Mesenchymal stem cell (in vitro differentiated cells and primary cell): ENCODE data around the gene FLNA.

Source experiments
- DNase-seq: peaks from one replicate; pipeline ENCODE4 v3.0.0-alpha.2; 2013
- H2AFZ ChIP-seq: one replicate; pipeline ENCODE4 v1.6.1; 2013; ENCODE audit warnings: low read depth, mild to moderate bottlenecking, control low read depth, inconsistent platforms, low read length, moderate library complexity
- H2AK5ac ChIP-seq: 2 replicates; pipeline ENCODE4 v1.6.1; 2013; ENCODE audit warnings: low read length, moderate library complexity, mild to moderate bottlenecking, inconsistent platforms; ENCODE audit not compliant: severe bottlenecking
- H2BK120ac ChIP-seq: one replicate; pipeline ENCODE4 v1.6.1; 2013; ENCODE audit warnings: low read depth, mild to moderate bottlenecking, inconsistent platforms, low read length, moderate library complexity
- H2BK12ac ChIP-seq, 2 experiments: one replicate each; pipeline ENCODE4 v1.6.1; 2013; ENCODE audit warnings: inconsistent platforms in 2 of 2, low read length in 2 of 2, mild to moderate bottlenecking in 2 of 2, moderate library complexity in 2 of 2, control low read depth in 1 of 2
- H2BK15ac ChIP-seq: one replicate; pipeline ENCODE4 v1.6.1; 2013; ENCODE audit warnings: mild to moderate bottlenecking, low read depth, inconsistent platforms; ENCODE audit not compliant: poor library complexity, severe bottlenecking
- H2BK5ac ChIP-seq: 2 replicates; pipeline ENCODE4 v1.6.1; 2013; ENCODE audit warnings: low read depth, mild to moderate bottlenecking, low read length, control low read depth, inconsistent platforms; ENCODE audit not compliant: poor library complexity, severe bottlenecking
- H3K14ac ChIP-seq, 2 experiments: one replicate each; pipeline ENCODE4 v1.6.1; 2013; ENCODE audit warnings: inconsistent platforms in 2 of 2, low read length in 2 of 2, control low read depth in 1 of 2, mild to moderate bottlenecking in 1 of 2, moderate library complexity in 1 of 2
- H3K18ac ChIP-seq, 2 experiments: one replicate each; pipeline ENCODE4 v1.6.1; 2013; ENCODE audit warnings: inconsistent platforms in 2 of 2, low read length in 2 of 2, control low read depth in 1 of 2, low read depth in 1 of 2, mild to moderate bottlenecking in 1 of 2
- H3K23ac ChIP-seq, 2 experiments: one replicate each; pipeline ENCODE4 v1.6.1; 2013; ENCODE audit warnings: inconsistent platforms in 2 of 2, low read length in 2 of 2, mild to moderate bottlenecking in 2 of 2, moderate library complexity in 2 of 2, control low read depth in 1 of 2
- H3K27ac ChIP-seq: 2 replicates; pipeline ENCODE4 v1.5.1; 2013; ENCODE audit warnings: mild to moderate bottlenecking, moderate library complexity, low read length, control low read depth, inconsistent platforms; ENCODE audit not compliant: poor library complexity, severe bottlenecking
- H3K27me3 ChIP-seq, 2 experiments: 2 replicates each; pipeline versions ENCODE4 v1.6.1 to v1.7.0; 2013; ENCODE audit warnings: low read length in 2 of 2, mild to moderate bottlenecking in 2 of 2, moderate library complexity in 2 of 2, control low read depth in 1 of 2, inconsistent platforms in 1 of 2; ENCODE audit not compliant: control insufficient read depth in 1 of 2, insufficient read depth in 1 of 2
- H3K36me3 ChIP-seq, 2 experiments: 2 replicates each; pipeline versions ENCODE4 v1.6.1 to v1.7.0; 2013; ENCODE audit warnings: low read length in 2 of 2, control low read depth in 1 of 2, inconsistent platforms in 1 of 2, low read depth in 1 of 2, mild to moderate bottlenecking in 1 of 2; ENCODE audit not compliant: insufficient read depth in 2 of 2, control insufficient read depth in 1 of 2
- H3K4ac ChIP-seq, 2 experiments: one replicate each; pipeline ENCODE4 v1.6.1; 2013; ENCODE audit warnings: inconsistent platforms in 2 of 2, low read length in 2 of 2, mild to moderate bottlenecking in 2 of 2, moderate library complexity in 2 of 2, control low read depth in 1 of 2, low read depth in 1 of 2
- H3K4me1 ChIP-seq: 2 replicates; pipeline ENCODE4 v1.6.1; 2013; ENCODE audit warnings: low read depth, low read length, control low read depth; ENCODE audit not compliant: control insufficient read depth, insufficient read depth
- H3K4me2 ChIP-seq: 2 replicates; pipeline ENCODE4 v1.6.1; 2013; ENCODE audit warnings: low read length, mild to moderate bottlenecking, inconsistent platforms; ENCODE audit not compliant: poor library complexity, severe bottlenecking
- H3K4me3 ChIP-seq, 2 experiments: 2 replicates each; pipeline versions ENCODE4 v1.5.1 to v1.7.0; 2013; ENCODE audit warnings: low read length in 2 of 2, mild to moderate bottlenecking in 2 of 2, control low read depth in 1 of 2, low read depth in 1 of 2; ENCODE audit not compliant: insufficient read depth in 1 of 2
- H3K79me1 ChIP-seq: replicated peaks from 2 replicates; pipeline ENCODE4 v1.6.1; 2013; ENCODE audit warnings: mild to moderate bottlenecking, control low read depth, low read length, inconsistent platforms; ENCODE audit not compliant: poor library complexity, severe bottlenecking
- H3K9ac ChIP-seq: 2 replicates; pipeline ENCODE4 v1.7.0; 2013; ENCODE audit warnings: mild to moderate bottlenecking, low read length, moderate library complexity
- H3K9me3 ChIP-seq: 2 replicates; pipeline ENCODE4 v1.7.0; 2013; ENCODE audit warnings: mild to moderate bottlenecking, low read length; ENCODE audit not compliant: control insufficient read depth
- H4K8ac ChIP-seq: one replicate; pipeline ENCODE4 v1.6.1; 2013; ENCODE audit warnings: inconsistent platforms, mild to moderate bottlenecking, low read length, moderate library complexity
- H4K91ac ChIP-seq: one replicate; pipeline ENCODE4 v1.6.1; 2013; ENCODE audit warnings: mild to moderate bottlenecking, low read length, inconsistent platforms
- WGBS: methylation state at CpG from one replicate; pipeline ENCODE4 v1.1.7; 2013; ENCODE audit warnings: mixed read lengths; 5-methylcytosine and 5-hydroxymethylcytosine counted together

Gene FLNA

GRCh38 chrX:154409222-154409871 is 34.9 kb upstream of the FLNA start, which contains the start of gene DNASE1L1:
TSS of gene DNASE1L1 (minus strand) at chrX:154409254. CDS start at chrX:154405568, 3,686 bp downstream.
- Histone ChIP-seq H3K9me3 (no peaks in the 10 kb centered on the region), H2BK120ac (no peak within 1 kb of the TSS), H2AFZ (no peak within 1 kb of the TSS), H2BK12ac (peak within 1 kb of the TSS; percentile 39 to 83), H3K4me1 (peaks cover 17% of the 10 kb centered on the region), H3K79me1 (peaks cover 5% of the 10 kb centered on the region), H3K18ac (peak within 1 kb of the TSS; percentile 70 to 92), H4K8ac (peak within 1 kb of the TSS; percentile 49), H2AK5ac (peak within 1 kb of the TSS; percentile 78), H3K4me3 (peak within 1 kb of the TSS; percentile 50 to 53), H2BK15ac (peak within 1 kb of the TSS; percentile 67), H3K4ac (peak within 1 kb of the TSS; percentile 81 to 82), H3K4me2 (peak within 1 kb of the TSS; percentile 74), H4K91ac (peak within 1 kb of the TSS; percentile 95), H3K9ac (peak within 1 kb of the TSS; percentile 61), H3K27me3 (peaks cover 0 to 5% of the 10 kb centered on the region in 2 experiments), H3K36me3 (peaks cover 6 to 23% of the 10 kb centered on the region in 2 experiments), H2BK5ac (peak within 1 kb of the TSS; percentile 62), H3K23ac (no peak within 1 kb of the TSS), H3K14ac (peak within 1 kb of the TSS in 1 of 2 experiments; percentile 93), H3K27ac (peak within 1 kb of the TSS; percentile 84)
- 15% methylated on average over 17 of the region's 26 CpGs for WGBS
- peak; percentile 91 for DNase-seq

DNA sequence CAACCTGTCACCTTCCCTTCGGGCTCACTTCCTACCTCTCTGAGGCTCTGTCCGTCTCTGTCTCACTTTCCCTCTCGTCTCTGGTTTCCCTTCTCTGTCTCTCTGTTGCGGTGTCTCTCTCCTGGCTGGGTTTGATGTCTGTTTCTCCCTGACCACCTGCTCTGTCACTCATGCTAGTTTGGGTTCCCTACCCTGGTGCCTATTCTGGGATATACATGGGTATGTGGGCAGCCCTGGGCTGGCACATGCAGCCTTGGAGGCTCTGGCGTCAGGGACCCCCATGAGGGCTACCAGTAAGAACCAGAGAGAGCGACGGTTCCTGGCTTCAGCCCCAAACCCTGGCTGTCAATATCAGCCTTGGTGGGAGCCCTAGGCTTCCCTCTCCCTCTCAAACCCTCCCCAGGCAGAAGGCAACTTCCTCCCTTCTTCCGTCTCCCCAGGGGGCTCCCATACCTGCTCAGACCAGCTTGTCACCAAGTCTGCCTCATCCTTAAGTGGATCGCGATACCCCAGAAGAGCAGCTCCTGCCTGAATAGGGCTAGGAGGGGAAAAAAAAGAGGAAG is 34.3 kb upstream of the FLNA start:
- Histone ChIP-seq H3K4me3 (peak overlapping the region; percentile 40 to 50), H3K4ac (peak overlapping the region in 1 of 2 experiments; percentile 58), H3K9ac (peak overlapping the region; percentile 61), H2AK5ac (no peak overlapping the region), H2BK5ac (no peak overlapping the region), H4K8ac (no peak overlapping the region), H3K4me2 (peak overlapping the region; percentile 56), H3K27me3 (peaks cover 0 to 2% of the 10 kb centered on the region in 2 experiments), H3K23ac (no peak overlapping the region), H3K14ac (peak overlapping the region in 1 of 2 experiments; percentile 55), H4K91ac (no peak overlapping the region), H3K9me3 (no peaks in the 10 kb centered on the region), H2BK15ac (no peak overlapping the region), H3K79me1 (peaks cover 5% of the 10 kb centered on the region), H3K4me1 (peaks cover 17% of the 10 kb centered on the region), H2AFZ (no peak overlapping the region), H3K27ac (peak overlapping the region; percentile 61), H3K18ac (peak overlapping the region; percentile 37 to 70), H2BK120ac (no peak overlapping the region), H3K36me3 (peaks cover 3 to 20% of the 10 kb centered on the region in 2 experiments), H2BK12ac (peak overlapping the region in 1 of 2 experiments; percentile 78)
- WGBS, result 43% methylated on average over 7 of the region's 10 CpGs
- DNase-seq, result no peak

DNA sequence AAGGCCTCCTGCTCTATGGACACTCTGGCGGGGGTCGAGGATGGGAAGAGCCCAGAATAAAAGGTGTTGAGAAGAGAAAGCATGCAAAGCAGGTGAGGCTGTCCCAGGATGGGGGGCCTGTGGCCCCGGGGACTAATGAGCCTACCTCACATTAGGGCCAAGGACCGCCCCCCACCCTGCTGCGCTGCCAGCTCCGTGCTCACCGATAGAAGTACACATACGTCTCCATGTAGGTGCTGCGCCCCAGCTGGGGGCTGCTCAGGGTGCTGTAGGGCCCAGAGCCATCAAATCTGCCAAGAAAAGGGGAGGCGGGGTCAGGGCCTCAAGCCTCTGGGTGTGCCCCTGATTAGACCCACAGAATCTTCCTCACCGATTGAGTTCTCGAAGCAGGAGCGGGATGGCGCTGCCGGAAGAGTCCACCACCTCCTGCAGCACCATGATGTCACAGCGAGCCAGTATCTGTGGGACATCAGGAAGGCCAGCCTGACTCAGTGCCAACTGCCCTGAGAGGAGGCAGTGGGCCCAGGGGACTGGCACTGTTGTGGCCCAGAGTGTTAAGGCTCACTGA is 30.3 kb upstream of the FLNA start:
- no peak overlapping the region for H3K27ac ChIP-seq
- H4K8ac ChIP-seq, result no peak overlapping the region
- H4K91ac ChIP-seq, result no peak overlapping the region
- WGBS, result 98% methylated on average over 16 of the region's 16 CpGs
- H2AFZ ChIP-seq, result no peak overlapping the region
- H3K23ac ChIP-seq, result no peak overlapping the region
- no peak overlapping the region for H3K4me2 ChIP-seq
- H3K9ac ChIP-seq, result no peak overlapping the region
- H3K9me3 ChIP-seq, result no peaks in the 10 kb centered on the region
- peaks cover 17% of the 10 kb centered on the region for H3K4me1 ChIP-seq
- no peak overlapping the region for H2BK5ac ChIP-seq
- no peak overlapping the region for H3K18ac ChIP-seq
- H2AK5ac ChIP-seq, result no peak overlapping the region
- no peak overlapping the region for H2BK12ac ChIP-seq
- H3K36me3 ChIP-seq, result peaks cover 22 to 39% of the 10 kb centered on the region in 2 experiments
- H3K27me3 ChIP-seq, result no peaks in the 10 kb centered on the region
- peaks cover 2% of the 10 kb centered on the region for H3K79me1 ChIP-seq
- H3K4me3 ChIP-seq, result no peak overlapping the region
- no peak overlapping the region for H2BK15ac ChIP-seq
- H3K4ac ChIP-seq, result no peak overlapping the region
- no peak overlapping the region for H3K14ac ChIP-seq
- no peak overlapping the region for H2BK120ac ChIP-seq
- no peak for DNase-seq

DNA sequence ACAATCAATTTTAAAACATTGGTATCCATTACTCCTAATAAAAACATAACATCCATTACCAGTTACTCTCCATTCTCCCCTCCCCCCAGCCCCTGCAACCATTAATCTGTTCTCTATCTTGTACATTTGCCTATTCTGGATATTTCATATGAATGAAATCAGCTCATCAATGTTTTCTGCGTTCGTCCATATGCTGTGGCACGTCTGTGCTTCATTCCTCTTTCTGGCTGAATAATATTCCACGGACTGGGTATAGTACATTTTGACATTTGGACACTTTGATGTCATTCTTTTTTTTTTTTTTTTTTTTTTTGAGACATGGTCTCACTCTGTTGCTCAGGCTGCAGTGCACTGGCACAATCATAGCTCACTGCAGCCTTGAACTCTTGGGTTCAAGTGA is 29.4 kb upstream of the FLNA start:
- Histone ChIP-seq H2BK120ac (no peak overlapping the region), H3K9ac (no peak overlapping the region), H3K4me3 (no peak overlapping the region), H3K23ac (no peak overlapping the region), H2AFZ (no peak overlapping the region), H3K18ac (no peak overlapping the region), H4K91ac (no peak overlapping the region), H3K27me3 (no peaks in the 10 kb centered on the region), H3K27ac (no peak overlapping the region), H4K8ac (no peak overlapping the region), H2BK12ac (no peak overlapping the region), H3K79me1 (no peaks in the 10 kb centered on the region), H2BK15ac (no peak overlapping the region), H3K14ac (no peak overlapping the region), H3K4ac (no peak overlapping the region), H2BK5ac (no peak overlapping the region), H3K4me2 (no peak overlapping the region), H2AK5ac (no peak overlapping the region), H3K9me3 (peaks cover 7% of the 10 kb centered on the region), H3K4me1 (peaks cover 12% of the 10 kb centered on the region), H3K36me3 (peaks cover 31 to 46% of the 10 kb centered on the region in 2 experiments)
- 93% methylated on average over 3 of the region's 4 CpGs for WGBS
- DNase-seq, result no peak
